ENCODE data around the gene HCFC1. TPM values are rescaled to one million over a fixed set of nuclear protein-coding genes. Genes with fewer than 3 reads are reported as not detected.

The HCFC1 gene
- total RNA-seq, 1 experiment from 2014 or later: 95.6 TPM

DNA sequence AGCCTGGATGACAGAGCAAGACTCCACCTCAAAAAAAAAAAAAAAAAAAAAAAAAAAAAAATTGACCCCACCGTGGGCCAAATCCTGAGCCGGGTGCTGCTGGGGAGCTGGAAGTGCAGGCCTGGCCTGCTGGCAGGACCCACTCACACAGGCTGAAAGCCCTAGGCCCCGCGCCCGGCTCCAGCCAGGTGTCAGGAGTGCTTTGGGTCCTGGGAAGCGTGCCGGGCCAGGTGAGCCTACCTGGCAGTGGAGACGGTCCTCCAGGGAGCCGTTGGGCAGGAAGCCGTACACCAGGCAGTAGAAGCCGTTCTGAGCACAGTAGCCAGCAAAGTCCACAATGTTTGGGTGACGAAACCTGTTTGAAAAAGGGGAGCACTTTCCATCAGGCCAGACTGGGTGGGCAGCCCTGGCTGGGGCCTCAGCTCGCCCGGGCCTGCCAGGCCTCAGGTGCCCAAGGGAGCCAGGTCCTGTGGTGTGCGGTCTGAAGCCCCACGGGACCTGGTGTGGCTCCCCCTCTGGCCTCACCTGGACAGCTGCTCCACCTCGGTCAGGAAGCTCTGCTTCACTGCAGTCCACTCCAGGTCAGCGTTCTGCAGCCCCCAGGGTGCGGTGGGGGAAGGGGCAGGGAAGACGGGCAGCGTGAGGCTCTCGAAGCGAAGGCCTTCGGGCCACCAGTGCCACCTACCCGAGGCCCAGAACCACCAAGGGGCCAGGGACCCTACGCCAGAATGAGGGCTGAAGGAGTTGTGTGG is 46.3 kb upstream of the HCFC1 start:
- peak overlapping the region; percentile 63 for H3K4me3 ChIP-seq (ENCODE audit: low read depth, low read length)
- CTCF ChIA-PET: interaction anchor here (0.6 kb wide), 1 partner anchor 357 kb away, joined by 3 read pairs; no protein-coding TSS in a partner anchor
- Mint-ChIP-seq H3K4me1 (ENCODE audit: low read depth, unreplicated experiment) (no peaks in the 10 kb centered on the region), H3K36me3 (ENCODE audit: insufficient read depth, unreplicated experiment) (peaks cover 31% of the 10 kb centered on the region), H3K4me3 (ENCODE audit: unreplicated experiment) (peak overlapping the region; percentile 79), H3K27ac (ENCODE audit: unreplicated experiment) (peak overlapping the region; percentile 81), H3K9me3 (ENCODE audit: unreplicated experiment) (no peaks in the 10 kb centered on the region), H3K27me3 (ENCODE audit: insufficient read depth, unreplicated experiment) (no peaks in the 10 kb centered on the region)
- no peaks in the 10 kb centered on the region for H3K4me1 ChIP-seq
- no peak for DNase-seq
- H3K9me3 ChIP-seq: no peaks in the 10 kb centered on the region
- POLR2A ChIA-PET: no interaction called here
- H3K36me3 ChIP-seq (ENCODE audit: control insufficient read depth, insufficient read depth, low read length): no peaks in the 10 kb centered on the region
- intact Hi-C loops (cut with micrococcal nuclease; ENCODE audit: unreplicated experiment): no loop called here
- no peaks in the 10 kb centered on the region for H3K27me3 ChIP-seq (replicated peaks; ENCODE audit: control insufficient read depth, insufficient read depth, low read length)
- TF ChIP-seq, protein P1, sequence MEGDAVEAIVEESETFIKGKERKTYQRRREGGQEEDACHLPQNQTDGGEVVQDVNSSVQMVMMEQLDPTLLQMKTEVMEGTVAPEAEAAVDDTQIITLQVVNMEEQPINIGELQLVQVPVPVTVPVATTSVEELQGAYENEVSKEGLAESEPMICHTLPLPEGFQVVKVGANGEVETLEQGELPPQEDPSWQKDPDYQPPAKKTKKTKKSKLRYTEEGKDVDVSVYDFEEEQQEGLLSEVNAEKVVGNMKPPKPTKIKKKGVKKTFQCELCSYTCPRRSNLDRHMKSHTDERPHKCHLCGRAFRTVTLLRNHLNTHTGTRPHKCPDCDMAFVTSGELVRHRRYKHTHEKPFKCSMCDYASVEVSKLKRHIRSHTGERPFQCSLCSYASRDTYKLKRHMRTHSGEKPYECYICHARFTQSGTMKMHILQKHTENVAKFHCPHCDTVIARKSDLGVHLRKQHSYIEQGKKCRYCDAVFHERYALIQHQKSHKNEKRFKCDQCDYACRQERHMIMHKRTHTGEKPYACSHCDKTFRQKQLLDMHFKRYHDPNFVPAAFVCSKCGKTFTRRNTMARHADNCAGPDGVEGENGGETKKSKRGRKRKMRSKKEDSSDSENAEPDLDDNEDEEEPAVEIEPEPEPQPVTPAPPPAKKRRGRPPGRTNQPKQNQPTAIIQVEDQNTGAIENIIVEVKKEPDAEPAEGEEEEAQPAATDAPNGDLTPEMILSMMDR (IDR thresholded peaks at IDR 0.05; ENCODE audit: insufficient read depth in 1 of 2, low read depth in 1 of 2, low read length in 1 of 2, severe bottlenecking in 1 of 2, unreplicated experiment in 1 of 2): no peak
- BruUV-seq (replicated peaks): no TSS peak

- ChIA-PET CTCF (no interaction called here), POLR2A (no interaction called here)
- Histone ChIP-seq H3K4me1 (no peaks in the 10 kb centered on the region), H3K9me3 (no peaks in the 10 kb centered on the region), H3K27me3 (replicated peaks; ENCODE audit: control insufficient read depth, insufficient read depth, low read length) (no peaks in the 10 kb centered on the region), H3K36me3 (ENCODE audit: control insufficient read depth, insufficient read depth, low read length) (no peaks in the 10 kb centered on the region), H3K4me3 (ENCODE audit: low read depth, low read length) (no peak overlapping the region)
- DNase-seq: no peak
- Mint-ChIP-seq H3K4me1 (ENCODE audit: low read depth, unreplicated experiment) (no peaks in the 10 kb centered on the region), H3K9me3 (ENCODE audit: unreplicated experiment) (no peaks in the 10 kb centered on the region), H3K4me3 (ENCODE audit: unreplicated experiment) (no peak overlapping the region), H3K27me3 (ENCODE audit: insufficient read depth, unreplicated experiment) (no peaks in the 10 kb centered on the region), H3K36me3 (ENCODE audit: insufficient read depth, unreplicated experiment) (peaks cover 34% of the 10 kb centered on the region), H3K27ac (ENCODE audit: unreplicated experiment) (no peak overlapping the region)
- no TSS peak for BruUV-seq (replicated peaks)
- intact Hi-C loops (cut with micrococcal nuclease; ENCODE audit: unreplicated experiment): no loop called here
- TF ChIP-seq, protein P1 (IDR thresholded peaks at IDR 0.05; ENCODE audit: insufficient read depth in 1 of 2, low read depth in 1 of 2, low read length in 1 of 2, severe bottlenecking in 1 of 2, unreplicated experiment in 1 of 2): no peak
These were observed 44.9 kb upstream of the HCFC1 start for GRCh38 chrX:154016366-154017076.

DNA sequence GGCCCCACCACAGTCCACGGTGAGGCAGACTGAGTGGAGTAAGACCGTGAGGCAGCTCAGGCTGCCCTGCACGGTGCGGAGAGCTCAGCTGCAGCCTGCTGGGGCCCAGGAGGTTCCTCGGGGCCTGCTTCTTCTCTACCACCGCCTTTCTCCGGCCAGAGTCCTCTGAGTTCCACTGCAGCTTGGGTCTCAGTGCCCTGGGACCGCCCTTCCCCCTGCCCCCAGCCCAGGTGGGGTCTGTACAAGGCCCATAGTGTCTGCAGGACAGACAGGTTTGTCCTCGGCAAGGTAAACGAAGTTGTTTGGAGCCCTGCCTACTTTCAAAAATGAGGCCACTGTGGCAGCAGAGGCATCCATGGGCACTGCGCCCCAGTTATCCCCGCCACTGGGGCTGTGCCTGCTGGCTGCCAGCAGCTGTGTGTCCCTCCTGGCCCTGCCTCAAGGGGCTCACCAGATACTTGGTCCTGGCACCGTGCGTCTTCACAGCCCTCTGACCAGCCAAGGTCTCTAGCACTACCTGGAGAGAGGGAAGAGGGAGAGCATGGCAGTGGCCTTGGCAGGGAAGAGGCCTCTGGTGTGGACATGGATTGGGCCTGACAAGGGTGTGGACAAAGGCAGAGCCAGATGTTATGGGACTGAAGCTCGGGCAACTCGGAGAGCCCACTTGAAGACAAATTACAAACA is 44.1 kb upstream of the HCFC1 start:
- intact Hi-C loops (cut with micrococcal nuclease; ENCODE audit: unreplicated experiment): no loop called here
- peaks cover 37% of the 10 kb centered on the region for H3K36me3 Mint-ChIP-seq (ENCODE audit: insufficient read depth, unreplicated experiment)
- CTCF ChIA-PET: no interaction called here
- no peaks in the 10 kb centered on the region for H3K4me1 Mint-ChIP-seq (ENCODE audit: low read depth, unreplicated experiment)
- TF ChIP-seq, protein P1 (IDR thresholded peaks at IDR 0.05; ENCODE audit: insufficient read depth in 1 of 2, low read depth in 1 of 2, low read length in 1 of 2, severe bottlenecking in 1 of 2, unreplicated experiment in 1 of 2): no peak
- H3K36me3 ChIP-seq (ENCODE audit: control insufficient read depth, insufficient read depth, low read length): no peaks in the 10 kb centered on the region
- POLR2A ChIA-PET: no interaction called here
- H3K4me3 ChIP-seq (ENCODE audit: low read depth, low read length): no peak overlapping the region
- no peaks in the 10 kb centered on the region for H3K4me1 ChIP-seq
- no peaks in the 10 kb centered on the region for H3K9me3 ChIP-seq
- no peaks in the 10 kb centered on the region for H3K27me3 Mint-ChIP-seq (ENCODE audit: insufficient read depth, unreplicated experiment)
- no peaks in the 10 kb centered on the region for H3K27me3 ChIP-seq (replicated peaks; ENCODE audit: control insufficient read depth, insufficient read depth, low read length)
- no peaks in the 10 kb centered on the region for H3K9me3 Mint-ChIP-seq (ENCODE audit: unreplicated experiment)
- H3K27ac Mint-ChIP-seq (ENCODE audit: unreplicated experiment): no peak overlapping the region
- no TSS peak for BruUV-seq (replicated peaks)
- no peak overlapping the region for H3K4me3 Mint-ChIP-seq (ENCODE audit: unreplicated experiment)
- no peak for DNase-seq
